ENCODE measurements around the gene KLK6.
"Not testable (repeated sequence)": the region's sequence is repeated elsewhere in the genome, so short reads cannot be mapped to it uniquely, and the experiment has no call there.

Gene KLK6

DNA sequence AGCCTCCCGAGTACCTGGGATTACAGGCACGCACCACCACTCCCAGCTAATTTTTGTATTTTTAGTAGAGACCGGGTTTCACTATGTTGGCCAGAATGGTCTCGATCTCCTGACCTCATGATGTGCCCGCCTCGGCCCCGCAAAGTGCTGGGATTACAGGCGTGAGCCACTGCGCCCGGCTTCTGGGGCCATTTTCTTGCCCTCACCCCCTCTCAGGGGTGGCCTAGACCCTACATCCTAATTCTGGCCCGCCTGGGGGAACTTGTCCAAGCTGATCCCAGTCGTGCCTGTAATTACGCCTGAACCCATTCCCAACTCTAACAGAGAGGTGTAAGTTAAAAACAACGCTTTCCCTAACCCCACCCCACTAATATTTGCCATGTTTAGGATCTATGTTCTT is 15.0 kb upstream of the KLK6 start:
- DNase-seq = not testable (repeated sequence)

DNA sequence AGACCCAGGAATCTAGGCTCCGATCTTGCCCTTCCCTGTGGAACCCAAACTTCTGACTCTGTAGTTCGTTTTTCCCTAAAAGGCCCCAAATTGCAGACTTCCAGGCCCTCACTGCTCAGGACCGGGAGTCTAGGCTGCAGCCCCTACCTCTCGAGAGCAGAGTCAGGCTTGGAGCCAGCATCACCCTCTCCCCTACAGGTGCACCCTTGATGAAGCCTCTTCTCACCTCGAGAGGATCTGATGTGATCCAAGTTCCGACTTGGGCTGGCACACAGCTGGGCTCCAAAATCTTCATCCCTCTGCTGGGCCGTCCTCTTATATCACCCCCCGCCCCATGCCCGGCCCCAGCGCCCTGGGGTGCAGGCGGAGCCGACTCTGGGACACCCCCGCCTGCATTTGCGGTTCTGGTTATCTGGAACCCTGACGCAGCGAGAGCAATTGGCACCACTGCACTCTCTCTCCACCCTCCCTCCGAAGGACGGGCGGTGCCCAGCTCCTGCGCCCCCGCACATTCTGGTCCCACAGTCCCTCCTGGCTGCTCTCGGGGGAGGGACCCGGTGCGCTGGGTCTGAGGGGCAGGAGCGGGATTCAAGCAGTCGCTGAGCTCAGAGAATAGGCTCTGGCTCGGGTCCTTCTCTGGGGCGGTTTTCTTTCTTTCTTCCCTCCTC is 14.4 kb upstream of the KLK6 start, which contains the start of gene KLK7:
Gene KLK7 (minus strand): TSS at position 293 of the 668 bp plus-strand sequence. CDS start 1,518 bp downstream, outside the sequence.
- no peak for DNase-seq

DNA sequence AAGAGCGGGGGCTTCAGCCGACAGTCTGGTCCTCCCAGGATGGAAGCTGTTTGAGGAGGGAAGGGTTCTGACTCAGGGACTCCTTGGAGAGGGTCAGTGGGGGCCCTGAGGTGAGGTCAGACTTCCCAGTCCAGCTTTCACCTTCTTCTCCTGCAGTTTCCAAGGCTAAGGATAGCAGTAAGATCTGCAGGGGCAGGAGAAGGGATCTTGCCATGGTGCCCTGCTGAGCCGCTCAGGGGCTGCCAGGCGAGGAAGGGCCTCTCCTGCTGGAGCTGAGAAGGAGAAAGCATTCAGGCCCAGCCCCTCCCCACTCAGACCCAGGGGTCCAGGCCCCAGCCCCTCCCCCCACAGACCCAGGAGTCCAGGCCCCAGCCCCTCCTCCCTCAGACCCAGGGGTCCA is 12.8 kb upstream of the KLK6 start:
- no peak for DNase-seq

DNA sequence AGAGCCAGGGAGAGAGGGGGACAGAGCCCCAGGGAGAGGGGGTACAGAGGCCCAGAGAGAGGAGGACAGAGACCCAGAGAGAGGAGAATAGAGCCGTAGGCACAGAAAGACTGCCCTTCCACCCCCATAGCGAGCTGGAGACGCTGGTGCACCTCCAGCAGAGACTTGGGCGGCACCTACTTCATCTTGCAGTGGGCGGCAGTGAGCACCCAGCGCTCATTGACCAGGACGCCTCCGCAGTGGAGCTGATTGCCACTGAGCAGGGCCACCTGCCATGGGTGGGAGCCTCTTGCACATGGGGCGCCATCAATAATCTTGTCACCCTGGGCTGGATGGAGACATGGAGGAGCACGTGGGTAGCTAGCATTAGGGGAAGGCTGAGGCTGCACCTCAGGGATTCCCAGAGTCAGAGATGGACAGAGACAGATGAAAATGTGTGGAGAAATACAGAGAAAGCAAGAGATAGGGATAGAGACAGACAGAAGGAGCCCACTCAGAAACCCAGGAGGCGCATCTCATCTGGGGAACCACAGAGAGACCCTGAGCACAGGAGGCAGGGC is 12.3 kb upstream of the KLK6 start:
- DNase-seq = no peak

DNA sequence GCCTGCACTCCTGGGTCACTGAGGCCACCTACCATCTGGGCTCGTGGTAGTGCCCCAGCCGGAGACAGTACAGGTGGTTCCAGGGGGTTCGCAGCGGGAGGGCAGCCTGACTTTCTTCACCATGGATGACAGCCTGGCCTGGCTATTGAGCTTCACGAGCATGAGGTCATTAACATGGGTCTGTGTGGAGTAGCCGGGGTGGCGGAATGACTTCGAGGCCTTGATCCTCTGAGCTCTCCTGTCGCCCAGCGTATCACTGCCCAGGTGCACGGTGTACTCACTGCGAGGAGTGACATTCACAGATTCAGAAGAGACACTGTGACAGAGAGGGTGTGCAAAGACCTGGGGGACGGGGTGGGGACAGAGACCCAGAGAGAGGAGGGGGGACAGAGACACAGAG is 10.8 kb upstream of the KLK6 start:
- no peak for DNase-seq

DNA sequence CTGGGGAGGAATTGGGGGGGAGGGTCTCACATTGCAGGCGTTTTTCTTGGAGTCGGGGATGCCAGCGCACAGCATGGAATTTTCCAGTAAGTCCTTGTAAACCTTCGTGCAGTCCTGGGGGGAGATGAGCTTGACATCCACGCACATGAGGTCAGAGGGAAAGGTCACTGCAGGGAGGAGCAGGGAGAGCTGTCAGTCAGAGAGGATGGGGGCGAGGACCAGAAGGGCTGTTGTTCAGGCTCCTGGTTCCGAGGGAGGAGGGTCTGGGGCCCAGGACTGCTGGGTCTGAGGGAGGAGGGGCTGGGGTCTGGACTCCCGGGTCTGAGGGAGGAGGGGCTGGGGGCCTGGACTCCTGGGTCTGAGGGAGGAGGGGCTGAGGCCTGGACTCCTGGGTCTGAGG is 10.4 kb upstream of the KLK6 start:
- no peak for DNase-seq

DNA sequence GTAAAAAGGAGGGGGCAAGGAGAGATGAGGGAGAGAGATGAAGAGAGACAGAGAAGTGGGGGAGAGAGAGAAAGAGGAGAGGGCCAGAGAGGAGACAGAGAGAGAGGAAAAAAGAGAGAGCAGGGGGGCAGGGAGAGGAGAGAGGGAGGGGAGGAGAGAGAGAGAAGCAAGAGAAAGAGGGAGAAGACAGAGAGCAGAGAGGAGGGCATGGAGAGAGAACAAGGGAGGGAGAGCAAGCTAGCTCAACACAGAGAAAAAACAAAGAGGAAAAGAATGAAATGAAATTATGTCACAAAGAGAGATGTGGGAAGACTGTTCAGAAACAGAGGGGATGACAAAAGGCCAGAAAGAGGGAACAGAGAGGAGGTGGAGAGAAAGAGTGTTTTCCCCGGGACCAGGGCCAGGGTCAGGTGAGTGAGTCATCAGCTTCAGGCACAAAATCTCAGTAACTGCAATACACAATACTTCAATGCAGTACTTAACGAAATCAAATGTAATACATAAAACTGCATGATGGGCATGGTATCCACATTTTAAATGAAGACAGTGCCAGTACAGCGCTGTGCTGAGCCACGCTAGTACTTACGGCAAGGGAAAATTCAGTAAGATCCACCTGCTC is 9.5 kb upstream of the KLK6 start:
- no peak for DNase-seq

DNA sequence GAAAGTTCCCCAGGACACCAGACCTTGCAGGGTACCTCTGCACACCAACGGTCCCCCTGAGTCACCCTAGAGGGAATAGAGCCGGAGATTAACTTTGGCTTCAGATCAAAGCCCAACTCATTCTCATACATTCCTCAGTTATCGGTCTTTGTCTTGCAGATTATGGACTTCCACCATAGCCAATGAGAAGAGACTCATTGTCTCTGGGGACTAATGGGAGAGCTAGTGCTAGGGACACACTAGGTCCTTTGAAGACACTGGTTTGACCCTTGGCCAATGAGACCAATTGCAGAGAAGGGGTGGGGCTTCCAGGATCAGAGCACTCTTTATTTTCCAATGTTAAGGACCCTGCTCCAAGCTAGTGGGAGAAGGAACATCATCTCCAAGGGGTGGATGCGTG is 8.2 kb upstream of the KLK6 start:
- no peak for DNase-seq

DNA sequence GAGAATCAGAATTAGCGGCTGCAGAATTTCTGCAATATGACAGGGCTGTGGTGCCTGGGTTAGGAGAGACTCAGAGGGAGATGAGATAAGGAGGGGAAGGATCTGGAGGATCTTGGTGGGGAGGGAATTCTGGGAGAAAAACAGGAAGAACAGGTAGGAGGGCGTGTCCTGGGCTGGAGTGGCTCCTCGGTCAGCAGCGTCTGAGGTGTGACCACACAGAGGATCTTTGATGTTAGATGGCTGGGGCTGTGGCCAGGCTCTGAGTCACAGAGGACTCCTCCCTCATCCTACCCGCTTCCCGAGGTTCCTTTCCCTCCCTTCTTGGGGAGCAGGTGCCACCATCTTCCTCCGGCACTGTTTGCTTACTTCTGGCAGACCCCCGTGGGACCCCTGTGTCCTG is 6.4 kb upstream of the KLK6 start:
- DNase-seq = no peak

DNA sequence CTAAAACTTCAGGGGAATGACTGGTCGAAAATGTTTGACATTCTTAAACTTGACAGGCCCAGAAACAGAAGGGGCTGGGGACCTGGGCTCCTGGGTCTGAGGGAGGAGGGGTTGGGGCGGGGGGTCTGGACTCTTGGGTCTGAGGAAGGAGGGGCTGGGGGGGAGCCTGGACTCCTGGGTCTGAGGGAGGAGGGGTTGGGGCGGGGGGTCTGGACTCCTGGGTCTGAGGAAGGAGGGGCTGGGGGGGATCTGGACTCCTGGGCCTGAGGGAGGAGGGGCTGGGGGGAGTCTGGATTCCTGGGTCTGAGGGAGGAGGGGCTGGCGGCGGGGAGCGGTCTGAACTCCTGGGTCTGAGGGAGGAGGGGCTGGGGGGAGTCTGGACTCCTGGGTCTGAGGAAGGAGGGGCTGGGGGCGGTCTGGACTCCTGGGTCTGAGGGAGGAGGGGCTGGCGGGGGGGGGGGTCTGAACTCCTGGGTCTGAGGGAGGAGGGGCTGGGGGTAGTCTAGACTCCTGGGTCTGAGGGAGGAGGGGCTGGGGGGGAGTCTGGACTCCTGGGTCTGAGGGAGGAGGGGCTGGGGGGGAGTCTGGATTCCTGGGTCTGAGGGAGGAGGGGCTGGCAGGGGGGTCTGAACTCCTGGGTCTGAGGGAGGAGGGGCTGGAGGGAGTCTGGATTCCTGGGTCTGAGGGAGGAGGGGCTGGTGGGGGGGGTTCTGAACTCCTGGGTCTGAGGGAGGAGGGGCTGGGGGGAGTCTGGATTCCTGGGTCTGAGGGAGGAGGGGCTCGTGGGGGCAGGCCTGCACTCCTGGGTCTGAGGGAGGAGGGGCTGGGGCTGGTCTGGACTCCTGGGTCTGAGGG is 5.5 kb upstream of the KLK6 start:
- DNase-seq = no peak

DNA sequence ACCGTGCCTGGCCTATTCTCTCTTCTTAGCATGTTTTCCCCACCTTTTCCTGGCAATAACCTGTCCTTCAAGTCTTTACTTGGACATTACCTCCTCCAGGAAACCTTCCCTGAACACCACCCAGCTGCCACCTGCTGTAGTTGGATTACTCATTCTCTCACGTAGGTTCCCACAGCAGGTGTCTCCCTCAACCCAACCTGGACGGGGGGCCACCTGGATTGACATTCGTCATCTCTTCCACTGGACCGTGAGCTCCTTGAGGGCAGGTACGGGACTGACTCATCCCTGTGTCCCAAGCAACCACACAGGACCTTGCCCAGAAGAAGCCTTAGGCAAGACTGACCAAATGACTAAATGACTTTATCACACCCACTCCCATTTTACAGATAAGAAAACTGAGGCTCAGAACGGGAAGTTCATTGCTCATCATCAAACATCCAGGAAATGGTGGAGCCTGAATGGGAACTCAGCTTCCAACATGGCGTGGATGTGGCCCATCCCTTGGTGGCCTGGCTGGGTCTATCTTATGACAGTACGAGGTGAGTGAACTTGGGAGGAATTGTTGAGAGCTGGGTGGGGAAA is 3.5 kb upstream of the KLK6 start:
- no peak for DNase-seq

DNA sequence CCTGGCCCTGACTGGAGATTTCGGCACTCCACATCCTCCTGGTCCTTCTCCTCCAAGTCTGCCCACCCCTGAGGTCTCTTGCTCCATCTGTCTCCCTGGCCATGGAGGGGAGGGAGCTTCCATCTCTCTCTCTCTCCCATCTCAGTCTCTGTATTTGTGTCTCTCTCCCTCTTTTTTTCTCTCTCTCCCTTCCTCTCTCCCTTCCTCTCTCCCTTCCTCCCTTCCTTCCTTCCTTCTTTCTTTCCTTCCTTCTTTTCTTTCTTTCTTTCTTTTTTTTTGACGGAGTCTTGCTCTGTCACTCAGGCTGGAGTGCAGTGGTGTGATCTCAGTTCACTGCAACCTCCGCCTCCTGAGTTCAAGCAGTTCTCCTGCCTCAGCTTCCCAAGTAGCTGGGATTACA is 419 bp upstream of the KLK6 start:
- not testable (repeated sequence) for DNase-seq

DNA sequence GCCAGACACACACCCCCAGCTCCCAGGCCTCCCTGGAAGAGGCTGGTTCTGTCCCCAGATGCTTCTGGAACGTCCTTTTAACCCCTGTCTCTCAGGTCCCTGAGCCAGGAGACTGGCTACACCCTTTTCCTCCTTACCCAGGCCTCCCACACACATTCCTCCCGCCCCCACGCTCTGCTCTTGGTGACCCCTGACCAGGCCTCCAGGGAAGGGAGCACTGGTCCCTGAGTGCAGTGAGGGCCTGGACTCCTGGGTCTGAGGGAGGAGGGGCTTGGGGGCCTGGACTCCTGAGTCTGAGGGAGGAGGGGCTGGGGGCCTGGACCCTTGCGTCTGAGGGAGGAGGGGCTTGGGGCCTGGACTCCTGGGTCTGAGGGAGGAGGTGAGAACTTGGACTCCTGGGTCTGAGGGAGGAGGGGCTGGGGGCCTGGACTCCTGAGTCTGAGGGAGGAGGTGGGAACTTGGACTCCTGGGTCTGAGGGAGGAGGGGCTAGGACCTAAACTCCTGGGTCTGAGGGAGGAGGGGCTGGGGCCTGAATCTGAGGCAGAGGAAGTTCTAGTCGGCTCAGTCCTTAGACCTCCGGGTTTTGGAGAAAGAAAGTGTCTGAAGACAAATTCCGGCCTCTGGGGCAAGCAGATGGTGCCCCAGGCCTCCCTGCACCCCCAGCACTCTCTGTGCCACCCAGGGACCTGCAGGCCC is 527 bp downstream of the KLK6 start:
- DNase-seq = no peak

DNA sequence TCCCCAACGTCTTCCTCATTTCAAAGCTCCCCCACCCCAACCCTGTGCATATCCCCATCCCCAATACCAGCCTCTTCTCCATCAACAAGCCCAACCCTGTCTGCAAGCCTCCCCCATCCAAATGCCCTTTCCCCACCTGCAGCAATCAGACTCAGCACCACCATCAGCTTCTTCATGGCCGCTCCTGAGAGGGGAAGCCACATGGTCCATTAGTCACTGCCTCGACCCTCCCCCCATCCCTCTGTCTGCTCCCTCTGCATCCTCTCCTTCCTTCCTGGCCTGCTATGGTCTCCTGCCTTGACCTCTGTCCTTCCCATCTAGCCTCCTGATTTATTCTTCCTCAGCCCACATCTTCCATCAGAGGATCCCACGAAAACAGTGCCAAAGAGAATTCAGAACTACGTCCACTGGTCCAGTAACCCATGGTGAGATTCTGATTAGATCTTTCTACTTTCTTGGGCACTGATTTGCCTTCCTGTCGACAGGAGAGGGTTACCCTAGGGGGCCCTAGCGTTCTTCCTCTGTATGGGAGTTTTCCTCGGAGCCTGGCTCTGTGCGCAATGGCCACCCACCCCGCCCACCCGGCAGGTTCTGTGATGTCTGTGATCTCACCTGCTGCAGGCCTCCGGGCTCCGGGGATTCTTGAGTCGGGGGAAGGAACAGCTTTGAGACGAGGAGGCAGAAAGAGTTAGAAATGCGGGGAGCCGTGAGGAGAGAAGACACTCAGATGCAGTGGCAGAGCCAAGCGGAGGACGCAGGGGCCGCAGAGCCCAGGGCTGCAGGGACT is 1.3 kb downstream of the KLK6 start:
- no peak for DNase-seq

DNA sequence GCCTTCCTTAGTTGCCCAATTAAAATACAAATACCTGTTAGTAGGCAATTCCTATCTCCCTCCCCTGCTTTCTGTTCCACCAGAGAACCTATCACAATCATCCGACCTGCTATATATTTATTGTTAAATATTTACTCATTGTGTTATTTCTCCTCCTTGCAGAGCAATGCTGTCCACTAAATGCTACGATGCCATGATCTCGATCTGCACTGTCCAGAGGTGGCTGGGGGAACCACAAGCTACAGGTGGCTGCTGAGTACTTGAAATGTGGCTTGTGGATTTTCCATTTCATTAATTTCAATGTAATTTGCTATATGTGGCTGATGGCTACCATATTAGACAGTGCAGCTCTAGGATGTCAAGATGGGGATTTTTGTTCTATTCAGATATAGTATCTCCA is 5.1 kb downstream of the KLK6 start:
- DNase-seq = no peak

DNA sequence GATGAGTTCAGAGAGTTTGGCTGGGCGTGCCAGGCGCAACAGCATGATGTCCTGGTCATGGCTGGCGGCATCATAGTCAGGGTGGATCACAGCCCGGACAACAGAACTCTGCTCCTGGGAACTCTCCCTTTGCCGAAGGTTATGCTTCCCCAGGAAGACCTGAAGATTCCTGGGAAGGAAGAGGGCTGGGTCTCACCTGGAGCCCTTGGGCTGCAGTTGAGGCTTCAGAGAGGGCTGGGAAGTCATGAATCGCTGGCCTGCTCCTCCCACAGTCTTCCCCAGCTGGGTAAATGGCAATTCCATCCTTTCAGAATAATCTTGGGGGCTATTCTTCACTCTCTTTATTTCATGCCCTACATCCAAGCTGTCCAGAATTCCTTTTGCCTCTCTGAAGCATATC is 6.0 kb downstream of the KLK6 start:
- no peak for DNase-seq

DNA sequence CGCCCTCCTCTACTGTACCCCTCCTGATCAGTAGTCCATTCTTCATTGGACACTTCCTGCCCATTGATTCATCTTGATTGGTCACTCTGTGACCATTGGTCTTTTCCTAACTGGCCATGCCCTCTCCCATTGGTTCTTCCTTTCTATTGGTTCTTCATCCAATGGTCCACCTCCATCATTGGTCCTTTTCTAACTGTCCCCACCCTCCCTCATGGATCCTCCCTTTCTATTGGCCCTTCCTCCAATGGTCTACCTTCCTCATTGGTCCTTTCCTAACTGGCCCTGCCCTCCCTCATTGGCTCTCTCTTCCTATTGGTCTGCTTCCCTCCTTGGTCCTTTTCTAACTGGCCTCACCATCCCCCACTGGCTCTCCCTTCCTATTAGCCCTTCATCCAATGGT is 7.1 kb downstream of the KLK6 start:
- no peak for DNase-seq

DNA sequence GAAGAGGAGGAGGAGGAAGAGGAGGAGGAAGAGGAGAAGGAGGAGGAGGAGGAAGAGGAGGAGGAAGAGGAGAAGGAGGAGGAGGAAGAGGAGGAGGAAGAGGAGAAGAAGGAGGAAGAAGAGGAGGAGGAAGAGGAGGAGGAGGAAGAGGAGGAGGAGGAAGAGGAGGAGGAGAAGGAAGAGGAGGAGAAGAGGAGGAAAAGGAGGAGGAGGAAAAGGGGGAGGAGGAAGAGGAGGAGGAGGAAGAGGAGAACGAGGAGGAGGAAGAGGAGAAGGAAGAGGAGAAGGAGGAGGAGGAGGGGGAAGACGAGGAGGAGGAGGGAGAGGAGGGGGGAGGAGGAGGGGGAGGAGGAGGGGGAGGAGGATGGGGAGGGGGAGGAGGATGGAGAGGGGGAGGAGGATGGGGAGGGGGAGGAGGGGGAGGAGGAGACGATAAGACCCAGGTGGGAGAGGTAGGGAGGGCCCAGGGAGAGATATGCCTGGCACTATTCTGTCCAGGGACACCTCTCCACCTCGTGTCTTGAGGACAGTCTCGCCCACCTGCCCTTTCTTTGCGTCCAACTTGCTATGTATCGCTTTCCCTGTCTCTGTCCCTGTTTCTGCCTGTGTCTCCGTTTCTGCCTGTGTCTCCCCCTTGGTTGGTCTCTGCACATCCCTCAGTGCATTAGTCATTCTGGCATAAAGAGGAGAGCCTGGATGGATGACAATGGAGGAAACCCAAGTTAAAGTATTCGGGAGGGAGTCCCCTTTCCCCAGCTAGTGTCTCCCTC is 9.5 kb downstream of the KLK6 start:
- no peak for DNase-seq

DNA sequence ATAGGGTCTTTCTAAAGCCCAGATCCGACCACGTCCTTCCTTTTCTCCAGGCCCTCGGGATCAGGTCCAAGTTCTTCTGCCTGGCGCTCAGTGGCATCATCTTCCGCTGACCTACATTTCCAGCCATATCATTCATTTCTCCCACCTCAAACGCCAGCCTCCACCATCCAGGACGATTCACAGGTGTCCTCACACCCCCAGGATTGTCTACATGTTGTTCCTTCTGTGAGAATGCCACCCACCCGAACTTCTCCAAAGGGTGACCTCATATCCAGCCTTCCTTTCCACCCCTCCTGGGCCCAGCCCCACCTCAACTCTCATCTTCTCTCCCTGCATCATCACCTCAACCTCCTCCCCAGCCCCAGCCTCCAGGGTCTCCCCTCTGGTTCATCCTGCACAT is 11.8 kb downstream of the KLK6 start:
- no peak for DNase-seq

DNA sequence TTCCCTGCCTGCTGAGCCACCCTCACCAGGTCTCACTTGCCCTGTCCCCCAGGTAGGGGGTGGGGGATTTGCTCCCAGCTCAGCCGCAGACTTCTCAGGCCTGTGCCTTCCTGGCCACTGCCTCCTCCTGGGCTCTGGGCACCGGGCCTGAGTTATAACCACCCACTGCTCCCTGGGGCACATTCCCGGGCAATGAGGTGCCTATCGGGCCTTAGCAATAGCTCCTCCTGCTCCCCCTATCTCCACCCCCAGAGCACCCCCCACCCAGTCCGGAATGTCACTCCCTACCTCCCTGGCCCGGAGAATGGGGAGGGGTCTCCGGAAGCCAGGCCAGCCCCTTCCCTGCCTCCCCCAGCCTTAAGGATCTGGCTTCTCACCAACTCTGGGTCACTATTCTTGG is 16.5 kb downstream of the KLK6 start, which contains the start of gene KLK5:
Gene KLK5 (minus strand): TSS at position 129 of the 400 bp plus-strand sequence. CDS start 381 bp downstream, outside the sequence.
- DNase-seq = no peak

DNA sequence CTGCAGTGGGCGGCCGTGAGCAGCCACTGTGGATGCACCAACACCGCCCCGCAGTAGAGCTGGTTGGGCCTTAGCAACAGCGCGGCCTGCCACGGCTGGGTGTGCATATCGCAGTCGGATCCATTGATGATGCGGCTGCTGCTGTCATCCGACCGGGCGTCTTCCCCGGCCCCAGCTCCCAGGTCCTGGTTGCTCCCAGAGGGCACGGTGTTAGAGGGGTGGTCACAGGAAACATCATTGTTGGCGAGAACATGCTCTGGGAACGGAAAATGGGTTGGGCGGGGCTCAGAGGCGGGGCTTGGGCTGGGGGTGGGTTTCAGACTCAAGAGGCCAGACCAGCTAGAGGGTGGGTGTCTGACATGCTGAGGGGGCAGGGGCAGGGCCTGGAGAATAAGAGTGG is 19.5 kb downstream of the KLK6 start:
- no peak for DNase-seq
